ENCODE data around the gene STRIP2.

- no peak for TF ChIP-seq CTCF (IDR thresholded peaks at IDR 0.05)
- no peak for TF ChIP-seq POLR2A (IDR thresholded peaks at IDR 0.05)
- TF ChIP-seq POLR2AphosphoS5 (IDR thresholded peaks at IDR 0.05; ENCODE audit: insufficient read depth in 1 of 2, low read depth in 1 of 2): no peak
These were observed 42.6 kb upstream of the STRIP2 start for GRCh38 chr7:129391546-129392171.

Measured in vagina (tissue), 2 donors.